ENCODE measurements around the gene PRCD. TPM values are rescaled to one million over a fixed set of nuclear protein-coding genes. Genes with fewer than 3 reads are reported as not detected.

PRCD gene
- total and polyA plus RNA-seq, 3 donors from 2014 or later, result 3.2 to 4.6 (median 3.8) TPM

DNA sequence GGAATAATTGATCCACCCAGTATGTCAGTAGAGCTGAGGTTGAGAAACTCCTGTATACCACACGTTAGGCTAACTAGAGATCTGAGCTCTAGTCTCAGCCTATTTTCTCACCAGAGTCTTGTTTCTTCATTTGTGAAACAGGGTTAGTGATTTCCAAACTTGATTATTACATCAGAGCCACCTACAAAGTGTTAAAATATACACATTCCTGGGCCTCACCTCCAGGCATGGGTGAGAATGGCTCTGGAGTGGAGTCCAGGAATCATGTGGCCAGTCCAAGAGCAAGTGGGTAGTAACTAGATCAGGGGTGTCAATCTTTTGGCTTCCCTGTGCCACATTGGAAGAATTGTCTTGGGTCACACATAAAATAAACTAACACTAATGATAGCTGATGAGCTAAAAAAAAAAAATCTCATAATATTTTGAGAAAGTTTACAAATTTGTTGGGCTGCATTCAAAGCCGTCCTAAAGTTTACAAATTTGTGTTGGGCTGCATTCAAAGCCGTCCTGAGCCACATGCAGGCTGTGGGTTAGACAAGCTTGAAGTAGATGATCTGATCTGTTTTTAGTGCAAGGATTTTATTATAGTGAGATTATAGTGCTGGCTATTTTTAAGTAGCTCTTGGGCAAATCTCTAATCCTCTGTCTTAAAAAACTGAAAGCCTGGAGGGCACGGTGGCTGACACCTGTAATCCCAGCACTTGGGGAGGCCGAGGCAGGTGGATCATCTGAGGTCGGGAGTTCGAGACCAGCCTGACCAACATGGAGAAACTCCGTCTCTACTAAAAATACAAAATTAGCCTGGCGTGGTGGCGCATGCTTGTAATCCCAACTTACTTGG, 20.4 kb downstream of the PRCD start:
- Histone ChIP-seq H3K27me3 (no peaks in the 10 kb centered on the region), H3K4me1 (peaks cover 33% of the 10 kb centered on the region), H3K4me3 (no peak overlapping the region)

DNA sequence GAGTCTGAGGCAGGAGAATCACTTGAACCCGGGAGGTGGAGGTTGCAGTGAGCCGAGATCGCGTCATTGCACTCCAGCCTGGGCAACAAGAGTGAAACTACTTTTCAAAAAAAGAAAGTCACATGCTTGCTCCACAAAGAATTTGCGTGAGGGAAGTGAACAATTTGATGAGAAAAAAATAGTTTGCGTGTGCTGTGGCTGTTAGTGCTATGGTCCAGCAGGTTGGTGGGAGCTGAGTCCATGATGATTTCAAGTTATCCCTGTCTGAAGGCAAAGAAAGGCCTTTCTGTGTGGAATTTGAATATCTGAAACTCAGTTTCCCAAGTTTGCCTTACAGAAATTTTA, 21.0 kb downstream of the PRCD start:
- Histone ChIP-seq H3K4me1 (peaks cover 33% of the 10 kb centered on the region), H3K27me3 (no peaks in the 10 kb centered on the region), H3K9me3 (no peaks in the 10 kb centered on the region), H3K27ac (peak overlapping the region in 1 of 2 donors; percentile 31), H3K4me3 (no peak overlapping the region), H3K36me3 (ENCODE audit: low read depth, missing control alignments) (no peaks in the 10 kb centered on the region)
- WGBS, 2 donors, result 59 to 66% methylated on average over 6 of the region's 6 CpGs
- no peak for DNase-seq
- intact Hi-C loops (cut with DNase I; ENCODE audit: low total_unique reads), result no loop called here
- TF ChIP-seq, protein P1, sequence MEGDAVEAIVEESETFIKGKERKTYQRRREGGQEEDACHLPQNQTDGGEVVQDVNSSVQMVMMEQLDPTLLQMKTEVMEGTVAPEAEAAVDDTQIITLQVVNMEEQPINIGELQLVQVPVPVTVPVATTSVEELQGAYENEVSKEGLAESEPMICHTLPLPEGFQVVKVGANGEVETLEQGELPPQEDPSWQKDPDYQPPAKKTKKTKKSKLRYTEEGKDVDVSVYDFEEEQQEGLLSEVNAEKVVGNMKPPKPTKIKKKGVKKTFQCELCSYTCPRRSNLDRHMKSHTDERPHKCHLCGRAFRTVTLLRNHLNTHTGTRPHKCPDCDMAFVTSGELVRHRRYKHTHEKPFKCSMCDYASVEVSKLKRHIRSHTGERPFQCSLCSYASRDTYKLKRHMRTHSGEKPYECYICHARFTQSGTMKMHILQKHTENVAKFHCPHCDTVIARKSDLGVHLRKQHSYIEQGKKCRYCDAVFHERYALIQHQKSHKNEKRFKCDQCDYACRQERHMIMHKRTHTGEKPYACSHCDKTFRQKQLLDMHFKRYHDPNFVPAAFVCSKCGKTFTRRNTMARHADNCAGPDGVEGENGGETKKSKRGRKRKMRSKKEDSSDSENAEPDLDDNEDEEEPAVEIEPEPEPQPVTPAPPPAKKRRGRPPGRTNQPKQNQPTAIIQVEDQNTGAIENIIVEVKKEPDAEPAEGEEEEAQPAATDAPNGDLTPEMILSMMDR (IDR thresholded peaks at IDR 0.05), result no peak

More for the DNA sequence above, 20.4 kb downstream of the PRCD start:
- Histone ChIP-seq H3K36me3 (ENCODE audit: low read depth, missing control alignments) (no peaks in the 10 kb centered on the region), H3K9me3 (no peaks in the 10 kb centered on the region), H3K27ac (peak overlapping the region in 1 of 2 donors; percentile 31)
- TF ChIP-seq POLR2A (IDR thresholded peaks at IDR 0.05), result no peak
- TF ChIP-seq, protein P1 (IDR thresholded peaks at IDR 0.05), result no peak
- no peak for DNase-seq
- WGBS, 2 donors, result 79 to 82% methylated on average over 10 of the region's 10 CpGs
- intact Hi-C loops (cut with DNase I; ENCODE audit: low total_unique reads), result no loop called here

DNA sequence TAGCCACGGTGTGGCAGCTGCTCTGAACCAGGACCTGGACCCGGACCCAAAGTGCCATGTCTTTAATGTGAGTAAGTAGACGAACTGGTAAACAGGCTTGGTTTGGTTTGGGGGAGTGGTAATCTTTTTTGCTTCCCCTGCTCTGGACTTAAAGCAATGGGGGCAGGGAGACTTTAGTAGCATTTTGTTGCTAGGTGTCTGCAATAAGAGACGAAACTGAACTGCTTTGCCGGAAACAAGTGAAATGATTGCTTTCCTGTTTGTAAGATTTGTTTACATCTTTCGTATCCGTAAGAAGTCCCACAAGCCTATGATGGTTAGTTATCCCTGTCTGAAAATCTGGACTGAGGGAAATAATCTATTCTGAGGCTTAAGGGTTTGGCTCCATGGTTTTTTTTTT, 21.5 kb downstream of the PRCD start:
- TF ChIP-seq, protein P1 (IDR thresholded peaks at IDR 0.05), result no peak
- no peak for TF ChIP-seq POLR2A (IDR thresholded peaks at IDR 0.05)
- H3K27me3 ChIP-seq, result no peaks in the 10 kb centered on the region
- H3K27ac ChIP-seq, result peak overlapping the region in 1 of 2 donors; percentile 31
- H3K4me3 ChIP-seq, result no peak overlapping the region
- peaks cover 33% of the 10 kb centered on the region for H3K4me1 ChIP-seq
- intact Hi-C loops (cut with DNase I; ENCODE audit: low total_unique reads), result no loop called here
- 58 to 74% methylated on average over 7 of the region's 7 CpGs for WGBS, 2 donors
- DNase-seq, result no peak
- no peaks in the 10 kb centered on the region for H3K9me3 ChIP-seq
- no peaks in the 10 kb centered on the region for H3K36me3 ChIP-seq (ENCODE audit: low read depth, missing control alignments)

DNA sequence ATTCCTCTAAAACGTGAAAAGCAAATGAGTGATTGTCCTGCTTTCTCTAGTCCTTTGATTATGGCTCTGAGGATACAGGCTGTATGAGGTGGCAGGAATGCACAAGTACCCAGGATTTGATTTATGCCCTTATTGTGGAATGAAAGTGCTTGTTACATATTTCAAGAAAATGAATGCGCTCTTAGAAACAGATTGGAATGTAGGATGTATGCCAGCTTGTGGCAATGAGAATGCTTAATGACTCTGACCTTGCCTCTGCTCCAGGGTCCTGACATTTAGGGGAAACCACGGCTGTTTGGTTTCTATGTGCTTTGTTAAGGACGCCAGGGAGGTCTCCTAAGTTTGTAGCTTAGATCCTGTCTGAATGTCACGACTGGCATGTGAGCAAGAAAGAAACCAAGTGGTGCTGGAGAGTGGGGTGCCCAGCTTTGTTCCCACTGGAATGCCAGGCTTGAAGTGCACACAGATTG, 22.0 kb downstream of the PRCD start:
- intact Hi-C loops (cut with DNase I; ENCODE audit: low total_unique reads), result no loop called here
- WGBS, 2 donors, result 35 to 55% methylated on average over 5 of the region's 5 CpGs

More for the DNA sequence above, 22.0 kb downstream of the PRCD start:
- TF ChIP-seq POLR2A (IDR thresholded peaks at IDR 0.05), result no peak
- TF ChIP-seq, protein P1 (IDR thresholded peaks at IDR 0.05), result no peak
- H3K9me3 ChIP-seq, result no peaks in the 10 kb centered on the region
- H3K27ac ChIP-seq, result peak overlapping the region in 1 of 2 donors; percentile 31
- DNase-seq, result no peak
- no peak overlapping the region for H3K4me3 ChIP-seq
- no peaks in the 10 kb centered on the region for H3K27me3 ChIP-seq
- H3K36me3 ChIP-seq (ENCODE audit: low read depth, missing control alignments), result no peaks in the 10 kb centered on the region
- peaks cover 33% of the 10 kb centered on the region for H3K4me1 ChIP-seq

Measured in testis (tissue), 3 donors.